Ovary (tissue), 9 donors: ENCODE data around the gene GRAMD1B. TPM values are rescaled to one million over a fixed set of nuclear protein-coding genes. Genes with fewer than 3 reads are reported as not detected.

Experiments used
- DNase-seq, 5 donors: peaks; one replicate each; pipeline ENCODE4 v3.0.0-alpha.2; 2019 to 2020
- H3K27ac ChIP-seq, 2 donors: fragments of 200-600 bp; one replicate each; pipeline versions ENCODE4 v1.5.1 to v1.8.0; 2019 to 2022
- H3K27me3 ChIP-seq: fragments of 200-600 bp; one replicate; pipeline ENCODE4 v1.8.0; 2022
- H3K36me3 ChIP-seq: fragments of 200-600 bp; sonication (generic); one replicate; pipeline ENCODE4 v1.5.1; 2019
- H3K4me1 ChIP-seq: one replicate; pipeline ENCODE4 v1.8.1; 2013; ENCODE audit warnings: mild to moderate bottlenecking, moderate library complexity; ENCODE audit not compliant: insufficient read depth
- H3K4me3 ChIP-seq: fragments of 200-600 bp; sonication (generic); one replicate; pipeline ENCODE4 v1.5.1; 2017
- H3K9me3 ChIP-seq, 2 donors: fragments of 200-600 bp in 1 of 2; sonication (generic) in 1 of 2; one replicate each; pipeline versions ENCODE4 v1.5.1 to v1.8.1; 2013 to 2019; ENCODE audit warnings: mild to moderate bottlenecking in 1 of 2, moderate library complexity in 1 of 2
- CTCF ChIP-seq, 3 donors: fragments of 450-650 bp in 2 of 3; fragments of 200-600 bp in 1 of 3; IDR thresholded peaks; one replicate each; pipeline versions ENCODE4 v1.5.1 to v1.8.0; 2016 to 2022; ENCODE audit warnings: antibody characterized with exemption in 3 of 3, mild to moderate bottlenecking in 1 of 3
- EP300 ChIP-seq: sonication (generic); formaldehyde crosslinking; IDR thresholded peaks from one replicate; pipeline ENCODE4 v1.6.1; 2017; ENCODE audit warnings: antibody characterized with exemption
- POLR2A ChIP-seq: fragments of 450-650 bp; IDR thresholded peaks from one replicate; pipeline ENCODE4 v1.6.1; 2017; ENCODE audit warnings: antibody characterized with exemption, mild to moderate bottlenecking, moderate library complexity
- WGBS, 3 donors: extraction: QIAGEN DNeasy Blood & Tissue Kit in 1 of 3; methylation state at CpG; one replicate each; pipeline versions ENCODE4 v1.1.5 to v1.1.7; 2013 to 2017; 5-methylcytosine and 5-hydroxymethylcytosine counted together
- intact Hi-C, 4 donors: fragments of 100-400 bp; cut with DNase I; formaldehyde crosslinking; loops; one replicate each; pipeline versions ENCODE4 v1.11.0 to v1.15.1; 2022 to 2023
- polyA plus RNA-seq, 2 donors: library from polyadenylated mRNA; stranded (reverse); fragments of 200-250 nt in 1 of 2; fragments of 350-450 nt in 1 of 2; fragmentation: Illumina TruSeq in 1 of 2; extraction: RNeasy Lipid Tissue Mini Kit (QIAGEN cat#74804) in 1 of 2; gene quantifications; one replicate each; pipeline ENCODE4 v1.2.3, GENCODE V29; 2013 to 2014
- total RNA-seq, 7 donors: library from RNA; depleted of rRNA in 2 of 7; stranded (reverse); fragments of >200 nt in 2 of 7; fragmentation: NEBNext Ultra II Directional in 3 of 7; extraction: Animal tissue kit (Norgen Biotek cat#: 25700) in 3 of 7; gene quantifications; one replicate each; pipeline versions ENCODE4 v1.1.0 to v1.2.4, GENCODE V29; 2016 to 2023
- donor health status: DM: no; HTN: no; CAD: no; lungs with moderate emphysema.
- donor health status: DM: no; HTN: no; CAD: no.
- donor health status: Bipolar disorder and iron deficiency.
- donor health status: DM: yes; HTN: yes; CAD: no.
- donor health status: DM: no; HTN: no; CAD: no.
- donor health status: DM: yes; HTN: yes; CAD: no.

The GRAMD1B gene
- total and polyA plus RNA-seq, 9 donors, result 10.8 to 185 (median 25.4) TPM

GRCh38 chr11:123409456-123410217 lies 20.4 kb upstream of the GRAMD1B start:
- no peak overlapping the region for H3K27ac ChIP-seq
- TF ChIP-seq EP300 (no peak), POLR2A (no peak), CTCF (IDR thresholded peaks at IDR 0.05) (no peak)
- no peaks in the 10 kb centered on the region for H3K27me3 ChIP-seq
- WGBS, 3 donors, result 94 to 96% (median 94%) methylated on average over 10 of the region's 10 CpGs
- no peaks in the 10 kb centered on the region for H3K9me3 ChIP-seq
- no peak for DNase-seq
- H3K4me1 ChIP-seq, result no peaks in the 10 kb centered on the region
- no peaks in the 10 kb centered on the region for H3K36me3 ChIP-seq
- no peak overlapping the region for H3K4me3 ChIP-seq
- intact Hi-C loops, result loop anchor here in 3 of 4 donors (5.0 to 10.0 kb wide), 2 partner anchors 65 to 68 kb away; no protein-coding TSS in a partner anchor

- no peak overlapping the region for H3K27ac ChIP-seq
- TF ChIP-seq CTCF (IDR thresholded peaks at IDR 0.05) (no peak), POLR2A (no peak), EP300 (no peak)
- H3K4me3 ChIP-seq, result no peak overlapping the region
- DNase-seq, result no peak
- no peaks in the 10 kb centered on the region for H3K36me3 ChIP-seq
- no peaks in the 10 kb centered on the region for H3K4me1 ChIP-seq
- no peaks in the 10 kb centered on the region for H3K27me3 ChIP-seq
- WGBS, 3 donors, result 89 to 98% (median 95%) methylated on average over 3 of the region's 3 CpGs
- H3K9me3 ChIP-seq, result no peaks in the 10 kb centered on the region
- intact Hi-C loops, result no loop called here
These were observed 19.9 kb upstream of the GRAMD1B start for GRCh38 chr11:123410218-123410549.

- intact Hi-C loops, result no loop called here
- H3K27ac ChIP-seq, result no peak overlapping the region
- WGBS, 3 donors, result 17 to 30% (median 21%) methylated on average over 6 of the region's 6 CpGs
- no peak overlapping the region for H3K4me3 ChIP-seq
- no peaks in the 10 kb centered on the region for H3K9me3 ChIP-seq
- H3K27me3 ChIP-seq, result no peaks in the 10 kb centered on the region
- DNase-seq, result peak in 3 of 5 donors; percentile 43 to 74 (median 64)
- no peaks in the 10 kb centered on the region for H3K4me1 ChIP-seq
- no peaks in the 10 kb centered on the region for H3K36me3 ChIP-seq
- TF ChIP-seq CTCF (IDR thresholded peaks at IDR 0.05) (no peak), POLR2A (no peak), EP300 (no peak)
These were observed 16.4 kb upstream of the GRAMD1B start for GRCh38 chr11:123413636-123414035.

GRCh38 chr11:123416566-123416965 lies 13.5 kb upstream of the GRAMD1B start:
- H3K27ac ChIP-seq, result no peak overlapping the region
- H3K27me3 ChIP-seq, result no peaks in the 10 kb centered on the region
- H3K4me3 ChIP-seq, result no peak overlapping the region
- H3K36me3 ChIP-seq, result no peaks in the 10 kb centered on the region
- no peak for DNase-seq
- no peaks in the 10 kb centered on the region for H3K4me1 ChIP-seq
- intact Hi-C loops, result no loop called here
- TF ChIP-seq CTCF (IDR thresholded peaks at IDR 0.05) (no peak), EP300 (no peak), POLR2A (no peak)
- no peaks in the 10 kb centered on the region for H3K9me3 ChIP-seq
